Gastroesophageal sphincter (tissue), 3 donors: ENCODE results near the gene ZNG1F.
"Not testable (repeated sequence)": the region's sequence is repeated elsewhere in the genome, so short reads cannot be mapped to it uniquely, and the experiment has no call there.

Source experiments
- POLR2AphosphoS5 ChIP-seq: sonication (generic); formaldehyde crosslinking; IDR thresholded peaks from one replicate; pipeline ENCODE4 v1.6.1; 2017; ENCODE audit warnings: antibody characterized with exemption
- TF ChIP-seq, protein P1 (sequence below), 4 experiments: fragments of 200-600 bp in 2 of 4; fragments of 450-650 bp in 2 of 4; sonication (generic) in 1 of 4; IDR thresholded peaks; one replicate each; pipeline ENCODE4 v1.5.1; 2017 to 2019; ENCODE audit warnings: antibody characterized with exemption in 4 of 4, mild to moderate bottlenecking in 2 of 4, moderate library complexity in 2 of 4

DNA sequence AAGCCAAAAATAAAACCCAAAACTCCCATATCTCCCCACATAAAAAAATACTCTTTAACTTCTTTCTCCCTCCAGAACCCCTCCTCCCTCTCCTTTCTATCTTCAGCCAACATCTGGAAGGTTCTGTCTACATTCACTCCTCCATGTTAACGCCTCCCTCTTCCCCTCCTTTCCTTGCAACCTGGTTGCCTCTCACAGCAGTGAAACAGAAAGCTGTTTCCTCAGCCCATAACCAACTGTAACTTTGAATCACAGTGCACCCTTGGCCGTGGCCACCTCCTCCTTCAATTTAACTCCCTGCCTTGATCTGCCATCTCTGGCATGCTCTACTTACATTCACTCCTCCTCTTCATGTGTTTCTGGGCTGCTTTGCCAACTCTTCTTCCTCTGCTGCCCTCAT is 94.1 kb downstream of the ZNG1F start:
- TF ChIP-seq, protein P1, sequence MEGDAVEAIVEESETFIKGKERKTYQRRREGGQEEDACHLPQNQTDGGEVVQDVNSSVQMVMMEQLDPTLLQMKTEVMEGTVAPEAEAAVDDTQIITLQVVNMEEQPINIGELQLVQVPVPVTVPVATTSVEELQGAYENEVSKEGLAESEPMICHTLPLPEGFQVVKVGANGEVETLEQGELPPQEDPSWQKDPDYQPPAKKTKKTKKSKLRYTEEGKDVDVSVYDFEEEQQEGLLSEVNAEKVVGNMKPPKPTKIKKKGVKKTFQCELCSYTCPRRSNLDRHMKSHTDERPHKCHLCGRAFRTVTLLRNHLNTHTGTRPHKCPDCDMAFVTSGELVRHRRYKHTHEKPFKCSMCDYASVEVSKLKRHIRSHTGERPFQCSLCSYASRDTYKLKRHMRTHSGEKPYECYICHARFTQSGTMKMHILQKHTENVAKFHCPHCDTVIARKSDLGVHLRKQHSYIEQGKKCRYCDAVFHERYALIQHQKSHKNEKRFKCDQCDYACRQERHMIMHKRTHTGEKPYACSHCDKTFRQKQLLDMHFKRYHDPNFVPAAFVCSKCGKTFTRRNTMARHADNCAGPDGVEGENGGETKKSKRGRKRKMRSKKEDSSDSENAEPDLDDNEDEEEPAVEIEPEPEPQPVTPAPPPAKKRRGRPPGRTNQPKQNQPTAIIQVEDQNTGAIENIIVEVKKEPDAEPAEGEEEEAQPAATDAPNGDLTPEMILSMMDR (IDR thresholded peaks at IDR 0.05): not testable (repeated sequence)
- not testable (repeated sequence) for TF ChIP-seq POLR2AphosphoS5
